BJ (cell line): ENCODE results near the gene MAPK11. TPM values are rescaled to one million over a fixed set of nuclear protein-coding genes. Genes with fewer than 3 reads are reported as not detected.

Source experiments
- CTCF ChIA-PET: fragments of 350-600 bp; formaldehyde crosslinking; extraction: SDS; loops from one replicate; lab custom pipeline; 2021; ENCODE audit warnings: antibody characterized with exemption, inconsistent platforms; lab: Yijun Ruan, JAX
- POLR2A ChIA-PET: fragments of 300-600 bp; sonication (Branson Sonifier 250); formaldehyde crosslinking; extraction: SDS; loops from one replicate; lab custom pipeline; 2021; ENCODE audit warnings: antibody characterized with exemption; lab: Charles Lee
- DNase-seq: peaks from one replicate; pipeline ENCODE4 v3.0.0-alpha.2; 2011; ENCODE audit warnings: low read depth
- H3K27me3 ChIP-seq: 2 replicates; pipeline ENCODE4 v1.6.0; 2011; ENCODE audit warnings: low read length; ENCODE audit not compliant: control insufficient read depth, insufficient read depth
- H3K36me3 ChIP-seq: 2 replicates; pipeline ENCODE4 v1.5.1; 2011; ENCODE audit warnings: low read length; ENCODE audit not compliant: control insufficient read depth, insufficient read depth
- H3K4me3 ChIP-seq: 2 replicates; pipeline ENCODE4 v1.5.1; 2011; ENCODE audit warnings: low read depth, mild to moderate bottlenecking, control low read depth, low read length
- polyA plus RNA-seq: library from polyadenylated mRNA; depleted of rRNA; stranded (reverse); fragments of >200 nt; gene quantifications from 2 replicates; pipeline ENCODE4 v1.2.3, GENCODE V29; 2011
- TF ChIP-seq, protein P1 (sequence below): IDR thresholded peaks from 2 replicates; pipeline ENCODE4 v1.5.1; 2011; ENCODE audit warnings: low read depth, mild to moderate bottlenecking, control low read depth, inconsistent platforms, low read length, moderate library complexity; ENCODE audit not compliant: insufficient read depth

The MAPK11 gene
- polyA plus RNA-seq, 1 experiment: 19.6 TPM

DNA sequence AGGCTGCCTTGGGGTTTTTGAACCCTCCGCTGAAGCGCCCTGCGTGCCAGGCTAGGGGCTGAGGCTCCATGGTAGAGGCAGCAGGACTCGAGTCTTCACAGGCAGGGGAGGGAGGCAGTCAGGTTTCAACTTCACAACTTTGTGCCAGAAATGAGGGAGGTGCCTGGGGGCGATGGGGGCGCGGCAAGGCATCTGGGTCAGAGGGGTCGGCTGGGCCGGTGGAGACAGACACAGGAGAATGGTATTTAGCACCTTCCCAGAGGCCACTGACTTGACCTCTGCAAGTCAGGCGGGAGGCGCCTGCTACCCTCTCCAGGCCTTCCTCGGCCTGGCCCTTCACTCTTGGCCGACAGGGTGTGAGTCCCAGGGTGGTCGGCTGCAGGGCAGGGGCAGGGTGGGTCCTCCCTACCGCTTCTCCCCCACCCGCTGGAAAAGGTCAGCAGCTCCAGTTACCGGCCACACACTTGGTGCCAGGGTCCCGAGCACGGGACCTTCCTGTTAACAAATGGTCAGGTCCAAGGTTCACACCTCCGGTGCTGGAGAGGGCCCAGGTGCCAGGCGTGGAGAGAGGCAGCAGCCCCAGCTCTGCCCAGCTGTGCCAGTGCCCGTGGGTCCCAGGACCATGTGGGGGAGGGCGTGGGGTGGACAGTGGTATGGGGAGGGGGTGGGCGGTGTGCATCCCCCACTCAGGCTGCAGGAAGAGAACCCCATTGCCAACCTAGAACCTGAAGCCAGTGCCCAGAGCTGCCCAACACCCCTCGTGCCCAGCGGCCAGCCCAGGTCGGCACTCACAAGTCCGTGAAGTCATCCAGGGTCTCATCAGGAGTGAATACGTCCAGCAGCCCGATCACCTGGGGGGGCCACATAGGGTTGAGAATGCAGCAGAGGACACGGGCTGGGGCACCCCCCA, 12.5 kb downstream of the MAPK11 start:
- peaks cover 24% of the 10 kb centered on the region for H3K36me3 ChIP-seq
- ChIA-PET POLR2A (no interaction called here), CTCF (no interaction called here)

DNA sequence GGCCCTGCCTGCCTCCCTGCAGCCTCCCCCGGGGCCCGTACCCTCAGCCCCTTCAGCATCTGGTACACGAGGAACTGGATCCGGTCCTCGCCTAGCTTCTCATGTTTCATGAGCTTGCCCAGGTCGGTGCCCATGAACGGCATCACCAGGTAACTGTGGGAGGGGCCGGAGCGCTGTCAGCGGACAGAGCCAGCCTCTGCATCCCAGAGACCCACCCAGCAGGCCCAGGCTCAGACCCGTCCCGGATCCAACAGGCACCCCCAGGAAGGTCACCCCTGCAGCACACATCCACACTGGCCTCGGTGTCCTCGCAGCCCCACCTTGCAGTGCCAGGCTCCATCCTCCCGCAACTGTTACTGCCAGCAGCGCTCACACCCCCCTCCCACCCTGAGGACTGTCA, 13.1 kb downstream of the MAPK11 start:
- peaks cover 24% of the 10 kb centered on the region for H3K36me3 ChIP-seq
- TF ChIP-seq, protein P1, sequence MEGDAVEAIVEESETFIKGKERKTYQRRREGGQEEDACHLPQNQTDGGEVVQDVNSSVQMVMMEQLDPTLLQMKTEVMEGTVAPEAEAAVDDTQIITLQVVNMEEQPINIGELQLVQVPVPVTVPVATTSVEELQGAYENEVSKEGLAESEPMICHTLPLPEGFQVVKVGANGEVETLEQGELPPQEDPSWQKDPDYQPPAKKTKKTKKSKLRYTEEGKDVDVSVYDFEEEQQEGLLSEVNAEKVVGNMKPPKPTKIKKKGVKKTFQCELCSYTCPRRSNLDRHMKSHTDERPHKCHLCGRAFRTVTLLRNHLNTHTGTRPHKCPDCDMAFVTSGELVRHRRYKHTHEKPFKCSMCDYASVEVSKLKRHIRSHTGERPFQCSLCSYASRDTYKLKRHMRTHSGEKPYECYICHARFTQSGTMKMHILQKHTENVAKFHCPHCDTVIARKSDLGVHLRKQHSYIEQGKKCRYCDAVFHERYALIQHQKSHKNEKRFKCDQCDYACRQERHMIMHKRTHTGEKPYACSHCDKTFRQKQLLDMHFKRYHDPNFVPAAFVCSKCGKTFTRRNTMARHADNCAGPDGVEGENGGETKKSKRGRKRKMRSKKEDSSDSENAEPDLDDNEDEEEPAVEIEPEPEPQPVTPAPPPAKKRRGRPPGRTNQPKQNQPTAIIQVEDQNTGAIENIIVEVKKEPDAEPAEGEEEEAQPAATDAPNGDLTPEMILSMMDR: no peak
- CTCF ChIA-PET: no interaction called here
- POLR2A ChIA-PET: no interaction called here
- no peaks in the 10 kb centered on the region for H3K27me3 ChIP-seq
- no peak for DNase-seq
- no peak overlapping the region for H3K4me3 ChIP-seq

More for the DNA sequence above, 12.5 kb downstream of the MAPK11 start:
- H3K4me3 ChIP-seq: no peak overlapping the region
- no peaks in the 10 kb centered on the region for H3K27me3 ChIP-seq
- TF ChIP-seq, protein P1: no peak
- DNase-seq: no peak

DNA sequence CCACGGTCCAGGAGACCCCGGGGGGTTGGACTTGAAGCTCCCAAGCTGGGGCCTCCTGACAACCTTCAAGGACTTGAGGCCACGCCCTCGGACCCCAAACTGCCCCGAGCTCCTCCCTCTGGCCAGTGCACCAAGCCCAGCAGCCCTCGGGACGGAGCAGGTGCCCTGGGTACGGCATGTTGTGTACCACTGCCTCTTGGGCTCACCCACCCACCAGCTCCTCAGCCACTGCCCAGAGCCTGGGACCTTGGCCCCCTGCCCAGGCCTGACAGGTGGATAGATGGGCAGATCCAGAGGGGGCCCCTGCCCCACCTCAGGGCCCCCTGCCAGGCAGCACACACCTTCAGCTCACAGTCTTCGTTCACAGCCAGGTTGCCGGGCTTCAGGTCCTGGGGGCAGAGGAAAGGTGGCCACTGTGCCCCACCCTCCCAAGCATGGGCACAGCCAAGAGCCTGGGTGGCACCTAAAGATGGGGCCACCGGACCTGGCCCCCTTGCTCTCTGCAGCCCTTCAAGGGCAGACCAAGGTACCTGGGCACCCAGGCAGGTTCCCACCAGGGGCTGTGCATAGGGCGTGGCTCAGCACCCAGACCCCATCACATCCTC, 13.8 kb downstream of the MAPK11 start:
- Histone ChIP-seq H3K36me3 (peaks cover 24% of the 10 kb centered on the region), H3K27me3 (no peaks in the 10 kb centered on the region), H3K4me3 (no peak overlapping the region)
- CTCF ChIA-PET: interaction anchor here (0.6 to 1.1 kb wide), 3 partner anchors 12 to 109 kb away, joined by 3 to 4 read pairs (median 4); partner anchors contain the start of gene DENND6B
- POLR2A ChIA-PET: no interaction called here
- TF ChIP-seq, protein P1: no peak
- DNase-seq: no peak

DNA sequence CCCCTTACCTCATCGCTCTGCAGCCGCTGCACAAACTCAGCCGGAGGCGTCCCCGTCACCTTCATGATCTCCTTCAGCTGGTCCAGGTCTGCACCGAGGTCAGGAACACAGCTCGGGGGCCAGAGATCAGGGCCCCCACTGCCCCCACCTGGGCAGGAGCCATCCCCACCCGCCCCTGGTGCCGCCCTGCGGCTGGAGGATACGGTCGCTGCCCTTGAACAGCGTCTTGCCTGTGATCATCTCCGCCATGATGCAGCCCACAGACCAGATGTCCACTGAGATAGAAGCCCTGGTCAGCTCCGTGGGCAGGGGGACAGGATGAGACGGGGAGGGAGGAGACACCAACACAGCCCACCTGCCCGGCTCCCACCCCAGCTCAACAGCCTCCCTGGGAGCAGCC, 14.6 kb downstream of the MAPK11 start:
- Histone ChIP-seq H3K27me3 (no peaks in the 10 kb centered on the region), H3K36me3 (peaks cover 24% of the 10 kb centered on the region), H3K4me3 (no peak overlapping the region)
- POLR2A ChIA-PET: no interaction called here
- no peak for DNase-seq
- CTCF ChIA-PET: interaction anchor here (0.6 to 1.1 kb wide), 3 partner anchors 13 to 110 kb away, joined by 3 to 4 read pairs (median 4); partner anchors contain the start of gene DENND6B
- TF ChIP-seq, protein P1: no peak

DNA sequence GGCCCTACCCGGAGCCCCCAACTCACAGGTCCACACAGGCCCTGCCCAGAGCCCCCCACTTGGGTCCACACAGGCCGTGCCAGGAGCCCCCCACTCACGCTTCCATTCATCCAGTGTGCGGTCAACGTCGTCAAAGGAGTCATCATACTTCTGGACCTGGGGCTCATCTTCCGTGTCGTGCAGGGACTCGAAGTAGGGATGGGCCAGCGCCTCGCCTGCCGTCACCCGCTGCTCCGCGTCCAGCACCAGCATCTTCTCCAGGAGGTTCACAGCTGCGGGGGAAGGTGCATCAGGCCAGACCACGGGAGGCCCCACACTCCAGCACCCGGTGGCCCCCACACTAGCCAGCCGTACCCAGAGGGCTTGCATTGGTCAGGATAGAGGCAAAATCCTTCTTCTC, 15.1 kb downstream of the MAPK11 start:
- TF ChIP-seq, protein P1: no peak
- Histone ChIP-seq H3K4me3 (no peak overlapping the region), H3K27me3 (no peaks in the 10 kb centered on the region), H3K36me3 (peaks cover 24% of the 10 kb centered on the region)
- CTCF ChIA-PET: interaction anchor here (1.1 kb wide), 1 partner anchor 111 kb away, joined by 4 read pairs; no protein-coding TSS in a partner anchor
- DNase-seq: no peak
- POLR2A ChIA-PET: no interaction called here
